Measurements from ENCODE around the gene ARMC7. TPM values are rescaled to one million over a fixed set of nuclear protein-coding genes. Genes with fewer than 3 reads are reported as not detected.
A peak's percentile ranks its signal among the peaks of the same experiment; 100 is the strongest.

ARMC7 gene
- total and polyA plus RNA-seq, 2 of the 13 experiments (the other 11 are each of a cell fraction or from before 2014, with no cell fraction given): 3.9 to 4.2 TPM

GRCh38 chr17:75096082-75096625 is 13.6 kb upstream of the ARMC7 start (continued):
- peak; percentile 87 for TF ChIP-seq FOSL2 (CRISPR knock-in tag; IDR thresholded peaks at IDR 0.05)
- TF ChIP-seq CBX5 (CRISPR knock-in tag; IDR thresholded peaks at IDR 0.05; ENCODE audit: borderline replicate concordance): peak; percentile 80; the same call in 1 of the 2 replicates
- peak; percentile 25; the same call in 1 of the 2 replicates for TF ChIP-seq ZNF574 (CRISPR knock-in tag; IDR thresholded peaks at IDR 0.05)
- TF ChIP-seq SMAD9 (CRISPR knock-in tag; IDR thresholded peaks at IDR 0.05): no peak
- TF ChIP-seq ZNF180 (CRISPR knock-in tag; IDR thresholded peaks at IDR 0.05; ENCODE audit: borderline replicate concordance, low read depth): no peak
- peak; percentile 48; the same call in 1 of the 2 replicates for TF ChIP-seq ZSCAN9 (CRISPR knock-in tag; IDR thresholded peaks at IDR 0.05; ENCODE audit: borderline replicate concordance)
- TF ChIP-seq NR3C1 (CRISPR knock-in tag; IDR thresholded peaks at IDR 0.05): no peak
- TF ChIP-seq PAXIP1 (CRISPR knock-in tag; conservative IDR thresholded peaks at IDR 0.05): peak; percentile 69
- TF ChIP-seq ZNF138 (CRISPR knock-in tag; IDR thresholded peaks at IDR 0.05; ENCODE audit: low read depth): no peak
- TF ChIP-seq IKZF5 (CRISPR knock-in tag; IDR thresholded peaks at IDR 0.05): no peak
- TF ChIP-seq ESRRA (CRISPR knock-in tag; IDR thresholded peaks at IDR 0.05; ENCODE audit: low read depth): no peak; the same call in 1 of the 2 replicates
- no peak for TF ChIP-seq FOXM1 (CRISPR knock-in tag; IDR thresholded peaks at IDR 0.05)
- TF ChIP-seq MATR3 (CRISPR knock-in tag; IDR thresholded peaks at IDR 0.05): no peak
- TF ChIP-seq NR2F2 (IDR thresholded peaks at IDR 0.05; ENCODE audit: borderline replicate concordance, low read depth): peak; percentile 45; the same call in 1 of the 2 replicates
- no peak for TF ChIP-seq ZNF160 (CRISPR knock-in tag; IDR thresholded peaks at IDR 0.05)
- no peak for TF ChIP-seq PLSCR1 (CRISPR knock-in tag; IDR thresholded peaks at IDR 0.05; ENCODE audit: borderline replicate concordance)
